IMR-90 (cell line): ENCODE data around the gene UMODL1. TPM values are rescaled to one million over a fixed set of nuclear protein-coding genes. Genes with fewer than 3 reads are reported as not detected.

Source experiments
- ATAC-seq: fragments of 200-7000 bp; cut with Tn5 transposase; 2 replicates; pipeline ENCODE4 v1.9.1; 2020; ENCODE audit warnings: low read depth, mild to moderate bottlenecking, moderate library complexity
- BruUV-seq: library from RNA; stranded (reverse); fragments of 400-500 nt; replicated peaks from 2 replicates; lab custom pipeline; 2021; lab: Mats Ljungman, UMichigan
- CTCF ChIA-PET: fragments of 300-600 bp; formaldehyde crosslinking; extraction: SDS; loops from one replicate; lab custom pipeline; 2021; ENCODE audit warnings: antibody characterized with exemption; lab: Yijun Ruan, JAX
- POLR2A ChIA-PET: fragments of 300-600 bp; sonication (Branson Sonifier 250); formaldehyde crosslinking; loops from one replicate; lab custom pipeline; 2022; ENCODE audit warnings: antibody characterized with exemption; ENCODE audit not compliant: unreplicated experiment; lab: Charles Lee
- DNase-seq: peaks from one replicate; pipeline ENCODE4 v3.0.0; 2013
- H2AFZ ChIP-seq: replicated peaks from 2 replicates; pipeline ENCODE3; 2013; ENCODE audit warnings: low read length, mild to moderate bottlenecking; ENCODE audit not compliant: poor library complexity
- H2AK5ac ChIP-seq: 2 replicates; pipeline ENCODE4 v1.6.1; 2013; ENCODE audit warnings: low read depth, low read length, inconsistent platforms
- H2AK9ac ChIP-seq: replicated peaks from 2 replicates; pipeline ENCODE3; 2013; ENCODE audit warnings: mild to moderate bottlenecking, low read depth, low read length, moderate library complexity; ENCODE audit not compliant: poor library complexity
- H2BK120ac ChIP-seq: 2 replicates; pipeline ENCODE4 v1.6.1; 2013; ENCODE audit warnings: low read depth, low read length, inconsistent platforms
- H2BK15ac ChIP-seq: 3 replicates; pipeline ENCODE4 v1.6.1; 2013; ENCODE audit warnings: low read depth, low read length, inconsistent platforms
- H2BK20ac ChIP-seq: 2 replicates; pipeline ENCODE4 v1.6.1; 2013; ENCODE audit warnings: low read depth, mild to moderate bottlenecking, inconsistent platforms, low read length, moderate library complexity
- H2BK5ac ChIP-seq: 2 replicates; pipeline ENCODE4 v1.6.1; 2013; ENCODE audit warnings: mild to moderate bottlenecking, low read depth, low read length, inconsistent platforms; ENCODE audit not compliant: poor library complexity, severe bottlenecking
- H3K14ac ChIP-seq: replicated peaks from 2 replicates; pipeline ENCODE4 v1.6.1; 2013; ENCODE audit warnings: low read depth, low read length, inconsistent platforms
- H3K18ac ChIP-seq: 2 replicates; pipeline ENCODE4 v1.6.1; 2013; ENCODE audit warnings: low read depth, low read length, control low read depth
- H3K23ac ChIP-seq: 2 replicates; pipeline ENCODE4 v1.6.1; 2013; ENCODE audit warnings: low read depth, low read length, inconsistent platforms
- H3K27ac ChIP-seq: 2 replicates; pipeline ENCODE4 v1.5.1; 2013; ENCODE audit warnings: mild to moderate bottlenecking, control low read depth, low read length; ENCODE audit not compliant: insufficient read depth
- H3K27me3 ChIP-seq: 2 replicates; pipeline ENCODE4 v1.6.1; 2013; ENCODE audit warnings: low read length; ENCODE audit not compliant: control insufficient read depth, insufficient read depth
- H3K36me3 ChIP-seq: 2 replicates; pipeline ENCODE4 v1.6.1; 2013; ENCODE audit warnings: low read length, mixed read lengths; ENCODE audit not compliant: control insufficient read depth, insufficient read depth
- H3K4ac ChIP-seq: 2 replicates; pipeline ENCODE4 v1.6.1; 2013; ENCODE audit warnings: low read depth, low read length, inconsistent platforms
- H3K4me1 ChIP-seq: 2 replicates; pipeline ENCODE4 v1.6.1; 2013; ENCODE audit warnings: low read length, mixed read lengths; ENCODE audit not compliant: control insufficient read depth, insufficient read depth
- H3K4me2 ChIP-seq: 2 replicates; pipeline ENCODE4 v1.6.1; 2013; ENCODE audit warnings: low read depth, mild to moderate bottlenecking, control low read depth, low read length, moderate library complexity
- H3K4me3 ChIP-seq: 2 replicates; pipeline ENCODE4 v1.5.1; 2013; ENCODE audit warnings: low read depth, mild to moderate bottlenecking, control low read depth, low read length, moderate library complexity; ENCODE audit not compliant: insufficient read depth
- H3K56ac ChIP-seq: 2 replicates; pipeline ENCODE4 v1.6.1; 2013; ENCODE audit warnings: low read length, inconsistent platforms; ENCODE audit not compliant: insufficient read depth; ENCODE audit errors: extremely low read depth
- H3K79me1 ChIP-seq, 2 experiments: 2 replicates each; pipeline ENCODE4 v1.6.1; 2013; ENCODE audit warnings: low read length in 2 of 2, inconsistent platforms in 1 of 2, low read depth in 1 of 2
- H3K9ac ChIP-seq: 2 replicates; pipeline ENCODE4 v1.6.1; 2013; ENCODE audit warnings: low read depth, low read length, control low read depth
- H3K9me1 ChIP-seq: 2 replicates; pipeline ENCODE4 v1.6.1; 2013; ENCODE audit warnings: low read length, inconsistent platforms; ENCODE audit not compliant: insufficient read depth
- H3K9me3 ChIP-seq: 2 replicates; pipeline ENCODE4 v1.6.1; 2013; ENCODE audit warnings: low read length; ENCODE audit not compliant: control insufficient read depth, insufficient read depth
- H4K20me1 ChIP-seq: 2 replicates; pipeline ENCODE4 v1.6.1; 2013; ENCODE audit warnings: low read length, inconsistent platforms; ENCODE audit not compliant: insufficient read depth
- H4K5ac ChIP-seq: 2 replicates; pipeline ENCODE4 v1.6.1; 2013; ENCODE audit warnings: mild to moderate bottlenecking, low read depth, low read length, control low read depth
- H4K8ac ChIP-seq, 2 experiments: 2 replicates each; pipeline ENCODE4 v1.6.1; 2013; ENCODE audit warnings: low read depth in 2 of 2, low read length in 2 of 2, control low read depth in 1 of 2, inconsistent platforms in 1 of 2
- H4K91ac ChIP-seq: 2 replicates; pipeline ENCODE4 v1.6.1; 2013; ENCODE audit warnings: low read depth, low read length, inconsistent platforms; ENCODE audit not compliant: insufficient read depth
- CEBPB ChIP-seq: IDR thresholded peaks from 2 replicates; pipeline ENCODE4 v1.6.1; 2012; ENCODE audit warnings: low read depth, low read length, improper control_type of control experiment
- CTCF ChIP-seq: conservative IDR thresholded peaks from 2 replicates; pipeline ENCODE4 v1.5.1; 2012; ENCODE audit warnings: mild to moderate bottlenecking, low read depth, low read length, improper control_type of control experiment
- ELK1 ChIP-seq: fragments of 150-350 bp; IDR thresholded peaks from 2 replicates; pipeline ENCODE4 v1.6.1; 2016; ENCODE audit warnings: low read depth, mild to moderate bottlenecking, low read length, moderate library complexity, borderline replicate concordance
- FOS ChIP-seq: fragments of 150-350 bp; IDR thresholded peaks from 2 replicates; pipeline ENCODE4 v1.6.1; 2016; ENCODE audit warnings: low read depth, low read length
- MXI1 ChIP-seq: IDR thresholded peaks from 2 replicates; pipeline ENCODE4 v1.6.1; 2012; ENCODE audit warnings: low read depth, mild to moderate bottlenecking, low read length, moderate library complexity, borderline replicate concordance
- NFE2L2 ChIP-seq: fragments of 150-350 bp; IDR thresholded peaks from 2 replicates; pipeline ENCODE4 v1.6.1; 2016; ENCODE audit warnings: low read depth, mild to moderate bottlenecking, low read length
- POLR2A ChIP-seq: IDR thresholded peaks from 2 replicates; pipeline ENCODE4 v1.6.1; 2012; ENCODE audit warnings: mild to moderate bottlenecking, low read depth, low read length
- RAD21 ChIP-seq: IDR thresholded peaks from 2 replicates; pipeline ENCODE4 v1.6.1; 2012; ENCODE audit warnings: low read length, improper control_type of control experiment
- RCOR1 ChIP-seq: IDR thresholded peaks from 2 replicates; pipeline ENCODE4 v1.6.1; 2012; ENCODE audit warnings: mild to moderate bottlenecking, low read length, improper control_type of control experiment; ENCODE audit not compliant: insufficient replicate concordance
- RFX5 ChIP-seq: IDR thresholded peaks from 2 replicates; pipeline ENCODE4 v1.8.0; 2012; ENCODE audit warnings: low read depth, mild to moderate bottlenecking, low read length, moderate library complexity
- SMC3 ChIP-seq: fragments of 150-350 bp; IDR thresholded peaks from 2 replicates; pipeline ENCODE4 v1.6.1; 2016; ENCODE audit warnings: low read depth, mild to moderate bottlenecking, antibody characterized with exemption, low read length, moderate library complexity
- USF2 ChIP-seq: fragments of 150-350 bp; IDR thresholded peaks from 2 replicates; pipeline ENCODE4 v1.6.1; 2017; ENCODE audit warnings: mild to moderate bottlenecking, antibody characterized with exemption, low read length, low read depth
- WGBS, 2 experiments: methylation state at CpG; one replicate each; pipeline versions ENCODE4 v1.1.5 to v1.1.7; 2013; ENCODE audit warnings: missing lambda C conversion rate in 2 of 2; ENCODE audit not compliant: insufficient read length in 1 of 2; ENCODE audit errors: extremely low coverage in 2 of 2; 5-methylcytosine and 5-hydroxymethylcytosine counted together
- dilution Hi-C: fragments of 300-500 bp; cut with HindIII; formaldehyde crosslinking; loops from one replicate; pipeline ENCODE4 v1.14.3; 2018; ENCODE audit warnings: low sequenced_read_pairs; ENCODE audit not compliant: unreplicated experiment
- in situ Hi-C: fragments of 300-500 bp; cut with MboI; formaldehyde crosslinking; loops from 3 replicates; pipeline ENCODE4 v1.14.3; 2019; ENCODE audit warnings: low sequenced_read_pairs, inconsistent platforms, mixed read lengths
- intact Hi-C: fragments of 100-400 bp; cut with micrococcal nuclease; formaldehyde crosslinking; loops from 2 replicates; pipeline ENCODE4 v1.10.0; 2022
- polyA plus RNA-seq, 3 experiments: library from polyadenylated mRNA; depleted of rRNA; stranded (reverse); fragments of >200 nt; gene quantifications; 2 replicates each; pipeline ENCODE4 v1.2.3, GENCODE V29; 2012; ENCODE audit warnings: low replicate concordance in 1 of 3
- total RNA-seq: library from RNA; depleted of rRNA; stranded (reverse); fragments of >200 nt; gene quantifications from 2 replicates; pipeline ENCODE4 v1.2.3, GENCODE V29; 2012

Gene UMODL1
- total and polyA plus RNA-seq, 2 of the 4 experiments (the other 2 are of a cell fraction), result 0.02 TPM; not detected in 1

DNA sequence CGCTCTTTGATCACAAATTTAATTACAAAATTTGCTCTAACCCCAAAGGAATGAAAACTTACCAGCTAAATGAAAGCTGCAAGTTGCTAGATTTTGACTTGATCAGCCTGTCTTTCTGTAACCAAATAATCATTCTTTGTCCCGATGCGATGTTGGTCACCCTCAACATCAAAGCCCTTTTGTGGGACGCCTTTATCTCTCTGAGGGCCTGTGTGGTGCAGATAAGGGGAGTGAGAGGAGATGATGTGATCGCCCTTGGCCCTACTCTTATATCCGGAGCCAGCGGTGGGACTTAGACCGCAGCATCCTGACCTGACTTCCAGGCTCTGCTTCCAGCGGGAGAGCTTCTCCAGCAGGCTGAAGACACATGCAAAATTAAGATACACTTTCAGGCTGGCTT, 19.3 kb upstream of the UMODL1 start:
- Histone ChIP-seq H3K4me1 (peaks cover 25% of the 10 kb centered on the region), H4K91ac (no peak overlapping the region), H3K27me3 (no peaks in the 10 kb centered on the region; the same call in 1 of the 2 replicates), H2BK120ac (no peak overlapping the region), H3K56ac (no peak overlapping the region), H3K79me1 (peaks cover 0 to 8% of the 10 kb centered on the region in 2 experiments; a peak in 2 of 4 replicates), H3K9me1 (peaks cover 28% of the 10 kb centered on the region), H3K9me3 (no peaks in the 10 kb centered on the region), H4K8ac (no peak overlapping the region), H3K23ac (no peak overlapping the region), H2AFZ (no peak overlapping the region), H2BK20ac (no peak overlapping the region), H2AK5ac (peak overlapping the region; percentile 47; the same call in 1 of the 2 replicates), H2AK9ac (no peak overlapping the region), H3K4me2 (no peak overlapping the region), H3K36me3 (no peaks in the 10 kb centered on the region), H2BK15ac (no peak overlapping the region), H3K9ac (no peak overlapping the region), H3K18ac (no peak overlapping the region), H4K5ac (no peak overlapping the region), H2BK5ac (no peak overlapping the region), H4K20me1 (peaks cover 3% of the 10 kb centered on the region; the same call in 1 of the 2 replicates), H3K14ac (0 out of 2 replicates have a peak overlapping the region, but pooled peaks have one; percentile 19), H3K4ac (no peak overlapping the region), H3K4me3 (no peak overlapping the region), H3K27ac (no peak overlapping the region)
- ChIA-PET CTCF (no interaction called here), POLR2A (no interaction called here)
- no TSS peak for BruUV-seq
- TF ChIP-seq RFX5 (no peak), POLR2A (no peak), SMC3 (no peak), CTCF (no peak), CEBPB (no peak), RAD21 (no peak), FOS (no peak), ELK1 (no peak), NFE2L2 (no peak), USF2 (no peak), MXI1 (no peak), RCOR1 (no peak)
- intact Hi-C loops, result no loop called here
- WGBS, 2 experiments, result no CpG with 5 or more reads among the region's 9 CpGs
- in situ Hi-C loops, result no loop called here
- dilution Hi-C loops, result no loop called here
- ATAC-seq (no peak), DNase-seq (no peak)
